GM23338 (cell line): ENCODE data around the gene TMEM94. TPM values are rescaled to one million over a fixed set of nuclear protein-coding genes. Genes with fewer than 3 reads are reported as not detected.

Source experiments
- ATAC-seq: fragments of 200-7000 bp; cut with Tn5 transposase; 3 replicates; pipeline ENCODE4 v1.9.1; 2020
- DNase-seq: peaks from one replicate; pipeline ENCODE4 v3.0.0-alpha.2; 2015; ENCODE audit warnings: low spot score
- H2AFZ ChIP-seq: fragments of 200-600 bp; sonication (generic); 2 replicates; pipeline ENCODE4 v1.8.0; 2016; ENCODE audit warnings: antibody characterized with exemption, mild to moderate bottlenecking, moderate library complexity
- H3F3A ChIP-seq: fragments of 200-600 bp; sonication (generic); replicated peaks from 2 replicates; pipeline ENCODE4 v1.8.0; 2017; ENCODE audit warnings: antibody characterized with exemption, mixed run types, low read depth
- H3K27ac ChIP-seq: fragments of 200-600 bp; sonication (generic); 2 replicates; pipeline ENCODE4 v1.6.1; 2016; ENCODE audit warnings: low read depth
- H3K27me3 ChIP-seq: fragments of 200-600 bp; sonication (generic); 2 replicates; pipeline ENCODE4 v1.8.0; 2016; ENCODE audit warnings: mild to moderate bottlenecking, mixed run types, moderate library complexity; ENCODE audit not compliant: insufficient read depth
- H3K36me3 ChIP-seq: fragments of 200-600 bp; sonication (generic); 2 replicates; pipeline ENCODE4 v1.8.0; 2016; ENCODE audit warnings: mild to moderate bottlenecking; ENCODE audit not compliant: insufficient read depth
- H3K4me1 ChIP-seq: fragments of 200-600 bp; sonication (generic); 2 replicates; pipeline ENCODE4 v1.8.0; 2016; ENCODE audit warnings: mild to moderate bottlenecking, moderate library complexity; ENCODE audit not compliant: insufficient read depth
- H3K4me2 ChIP-seq: fragments of 200-600 bp; sonication (generic); 2 replicates; pipeline ENCODE4 v1.7.1; 2017; ENCODE audit warnings: mixed run types
- H3K4me3 ChIP-seq: fragments of 200-600 bp; sonication (generic); 2 replicates; pipeline ENCODE4 v1.6.1; 2016; ENCODE audit warnings: mixed run types
- H3K79me2 ChIP-seq: fragments of 200-600 bp; sonication (generic); replicated peaks from 2 replicates; pipeline ENCODE4 v1.8.0; 2017; ENCODE audit warnings: mild to moderate bottlenecking; ENCODE audit not compliant: insufficient read depth
- H3K9me2 ChIP-seq: fragments of 200-600 bp; sonication (generic); 2 replicates; pipeline ENCODE4 v1.8.0; 2017; ENCODE audit not compliant: insufficient read depth
- H4K20me1 ChIP-seq: fragments of 200-600 bp; sonication (generic); replicated peaks from 2 replicates; pipeline ENCODE4 v1.8.0; 2017; ENCODE audit warnings: mild to moderate bottlenecking; ENCODE audit not compliant: insufficient read depth
- H3K27ac Mint-ChIP-seq: 2 replicates; pipeline ENCODE4 v1.8.0; 2020; ENCODE audit warnings: inconsistent platforms, mild to moderate bottlenecking, moderate library complexity, mixed read lengths
- H3K27me3 Mint-ChIP-seq: 3 replicates; pipeline ENCODE4 v1.8.0; 2022; ENCODE audit warnings: low read depth, mild to moderate bottlenecking, moderate library complexity, mixed read lengths, inconsistent platforms; ENCODE audit not compliant: insufficient read depth, poor library complexity
- H3K36me3 Mint-ChIP-seq: 3 replicates; pipeline ENCODE4 v1.8.0; 2021; ENCODE audit warnings: low read depth, mild to moderate bottlenecking, inconsistent platforms, moderate library complexity, mixed read lengths
- H3K4me1 Mint-ChIP-seq: 3 replicates; pipeline ENCODE4 v1.8.0; 2020; ENCODE audit warnings: mild to moderate bottlenecking, inconsistent platforms, mixed read lengths
- H3K4me3 Mint-ChIP-seq: 3 replicates; pipeline ENCODE4 v1.8.0; 2021; ENCODE audit warnings: moderate library complexity, mild to moderate bottlenecking, inconsistent platforms, mixed read lengths
- H3K9me3 Mint-ChIP-seq: 3 replicates; pipeline ENCODE4 v1.8.0; 2020; ENCODE audit warnings: moderate library complexity, mild to moderate bottlenecking, inconsistent platforms, mixed read lengths
- CREB1 ChIP-seq: fragments of 250-450 bp; sonication (Bioruptor Pico); IDR thresholded peaks from 2 replicates; pipeline ENCODE4 v1.5.0; 2020; ENCODE audit warnings: low read depth, mild to moderate bottlenecking, moderate library complexity
- CTCF ChIP-seq, 2 experiments: fragments of 200-600 bp in 1 of 2; sonication (generic) in 1 of 2; conservative IDR thresholded peaks; 2 replicates each; pipeline versions ENCODE4 v1.5.1 to v1.6.1; 2016 to 2017; ENCODE audit warnings: antibody characterized with exemption in 2 of 2, low read depth in 2 of 2, mild to moderate bottlenecking in 2 of 2, moderate library complexity in 1 of 2
- ETS1 ChIP-seq: IDR thresholded peaks from 2 replicates; pipeline ENCODE4 v1.6.1; 2016; ENCODE audit warnings: antibody characterized with exemption
- EZH2 ChIP-seq: fragments of 200-600 bp; sonication (generic); IDR thresholded peaks from one replicate; pipeline ENCODE4 v1.8.0; 2017; ENCODE audit warnings: antibody characterized with exemption, mild to moderate bottlenecking, low read depth; ENCODE audit not compliant: unreplicated experiment
- EZH2phosphoT487 ChIP-seq: fragments of 200-600 bp; sonication (generic); IDR thresholded peaks from one replicate; pipeline ENCODE4 v1.8.1; 2018; ENCODE audit warnings: antibody characterized with exemption; ENCODE audit not compliant: unreplicated experiment
- JUNB ChIP-seq: IDR thresholded peaks from one replicate; pipeline ENCODE4 v1.6.1; 2016; ENCODE audit warnings: antibody characterized with exemption; ENCODE audit not compliant: unreplicated experiment
- NANOG ChIP-seq: IDR thresholded peaks from 2 replicates; pipeline ENCODE4 v1.6.1; 2016; ENCODE audit warnings: antibody characterized with exemption, borderline replicate concordance
- POLR2AphosphoS5 ChIP-seq: IDR thresholded peaks from 2 replicates; pipeline ENCODE4 v1.6.1; 2016; ENCODE audit warnings: antibody characterized with exemption, low read depth
- REST ChIP-seq: IDR thresholded peaks from one replicate; pipeline ENCODE4 v1.6.1; 2018; ENCODE audit warnings: antibody characterized with exemption; ENCODE audit not compliant: unreplicated experiment
- STAT1 ChIP-seq: IDR thresholded peaks from one replicate; pipeline ENCODE4 v1.6.1; 2016; ENCODE audit warnings: antibody characterized with exemption; ENCODE audit not compliant: unreplicated experiment
- ZNF114 ChIP-seq: fragments of 250-450 bp; sonication (Bioruptor Pico); IDR thresholded peaks from 2 replicates; pipeline ENCODE4 v1.5.0; 2020; ENCODE audit warnings: mild to moderate bottlenecking, moderate library complexity
- ZNF331 ChIP-seq: fragments of 250-450 bp; sonication (Bioruptor Pico); IDR thresholded peaks from 2 replicates; pipeline ENCODE4 v1.5.0; 2020; ENCODE audit warnings: low read depth, mild to moderate bottlenecking, moderate library complexity
- ZNF462 ChIP-seq: fragments of 250-450 bp; sonication (Bioruptor Pico); IDR thresholded peaks from 2 replicates; pipeline ENCODE4 v1.5.0; 2020; ENCODE audit warnings: mild to moderate bottlenecking, moderate library complexity
- polyA plus RNA-seq: library from polyadenylated mRNA; unstranded; fragments of >200 nt; fragmentation: Nextera tagmentation; extraction: Ambion mirVana; gene quantifications from 2 replicates; pipeline ENCODE4 v1.2.1, GENCODE V29; 2016
- total RNA-seq: library from RNA; depleted of rRNA; stranded (reverse); fragments of >200 nt; shearing (Covaris generic); gene quantifications from 2 replicates; pipeline ENCODE4 v1.2.3, GENCODE V29; 2014

TMEM94 gene
- total and polyA plus RNA-seq, 2 experiments from 2014 or later, result 24.0 to 66.0 TPM

GRCh38 chr17:75535119-75535537, 78.7 kb downstream of the TMEM94 start:
- peak; percentile 58 for ATAC-seq
- no peak for DNase-seq
- Mint-ChIP-seq H3K4me1 (peaks cover 15% of the 10 kb centered on the region), H3K27ac (peak overlapping the region; percentile 87; the same call in 1 of the 2 replicates), H3K36me3 (peaks cover 5% of the 10 kb centered on the region; the same call in 2 of the 3 replicates), H3K4me3 (no peak overlapping the region), H3K27me3 (peaks cover 11% of the 10 kb centered on the region), H3K9me3 (no peaks in the 10 kb centered on the region)
- H3K4me3 ChIP-seq, result no peak overlapping the region
- H3K4me1 ChIP-seq, result no peaks in the 10 kb centered on the region
- TF ChIP-seq ZNF331 (no peak), POLR2AphosphoS5 (no peak), NANOG (no peak), EZH2phosphoT487 (no peak), EZH2 (no peak), CREB1 (no peak), ZNF462 (CRISPR knock-in tag) (no peak), STAT1 (no peak), JUNB (no peak), CTCF (conservative IDR thresholded peaks at IDR 0.05; ENCODE audit: low read depth in 2 of 2) (no peak), ZNF114 (CRISPR knock-in tag) (no peak), REST (no peak), ETS1 (no peak)
- no peaks in the 10 kb centered on the region for H3K9me2 ChIP-seq
- no peak overlapping the region for H3K4me2 ChIP-seq
- H2AFZ ChIP-seq, result no peak overlapping the region
- no peaks in the 10 kb centered on the region for H3K79me2 ChIP-seq
- no peaks in the 10 kb centered on the region for H3K27me3 ChIP-seq
- no peaks in the 10 kb centered on the region for H3F3A ChIP-seq
- H3K36me3 ChIP-seq, result no peaks in the 10 kb centered on the region
- no peak overlapping the region for H3K27ac ChIP-seq
- H4K20me1 ChIP-seq, result peaks cover 4% of the 10 kb centered on the region
